RWPE1 (cell line): Measurements from ENCODE around the gene GSAP.

Experiments used
- CTCF ChIA-PET: fragments of 350-600 bp; sonication (Branson Sonifier 250); formaldehyde crosslinking; extraction: SDS; loops from one replicate; lab custom pipeline; 2021; lab: Yijun Ruan, JAX
- POLR2A ChIA-PET: fragments of 400-600 bp; formaldehyde crosslinking; extraction: SDS; loops from one replicate; lab custom pipeline; 2020; ENCODE audit warnings: antibody characterized with exemption; ENCODE audit not compliant: low non-redundant PET; lab: Yijun Ruan, JAX
- DNase-seq: peaks from one replicate; pipeline ENCODE4 v3.0.0; 2012; ENCODE audit warnings: low spot score
- H3K27ac ChIP-seq: fragments of 450-650 bp; 2 replicates; pipeline ENCODE4 v1.5.1; 2017
- CTCF ChIP-seq: fragments of 450-650 bp; conservative IDR thresholded peaks from 2 replicates; pipeline ENCODE4 v1.5.1; 2017; ENCODE audit warnings: low read depth, mild to moderate bottlenecking

Gene GSAP

GRCh38 chr7:77407906-77408305, 8.2 kb downstream of the GSAP start:
- H3K27ac ChIP-seq, result no peak overlapping the region
- no peak for DNase-seq
- TF ChIP-seq CTCF, result no peak
- ChIA-PET CTCF (no interaction called here), POLR2A (no interaction called here)

GRCh38 chr7:77406421-77406820, 9.7 kb downstream of the GSAP start:
- no peak for TF ChIP-seq CTCF
- H3K27ac ChIP-seq, result no peak overlapping the region
- no peak for DNase-seq
- ChIA-PET CTCF (interaction anchor here (0.5 to 1.2 kb wide), 3 partner anchors 21 to 234 kb away, joined by 3 to 4 read pairs (median 3); no protein-coding TSS in a partner anchor), POLR2A (no interaction called here)

- DNase-seq, result no peak
- TF ChIP-seq CTCF, result no peak
- CTCF ChIA-PET, result interaction anchor here (1.0 kb wide), 1 partner anchor 21 kb away, joined by 3 read pairs; no protein-coding TSS in a partner anchor
- H3K27ac ChIP-seq, result no peak overlapping the region
- POLR2A ChIA-PET, result no interaction called here
Observed at GRCh38 chr7:77404641-77405040, 11.5 kb downstream of the GSAP start.

- TF ChIP-seq CTCF, result no peak
- ChIA-PET POLR2A (no interaction called here), CTCF (interaction anchor here (1.0 kb wide), 1 partner anchor 22 kb away, joined by 3 read pairs; no protein-coding TSS in a partner anchor)
- no peak for DNase-seq
- no peak overlapping the region for H3K27ac ChIP-seq
Observed at GRCh38 chr7:77403957-77404356, 12.2 kb downstream of the GSAP start.

- CTCF ChIA-PET, result no interaction called here
- TF ChIP-seq CTCF, result no peak
- no peak overlapping the region for H3K27ac ChIP-seq
- no peak for DNase-seq
- POLR2A ChIA-PET, result no interaction called here
Observed at GRCh38 chr7:77402818-77403217, 13.3 kb downstream of the GSAP start.

- no peak overlapping the region for H3K27ac ChIP-seq
- POLR2A ChIA-PET, result no interaction called here
- TF ChIP-seq CTCF, result no peak
- DNase-seq, result no peak
- CTCF ChIA-PET, result no interaction called here
Observed at GRCh38 chr7:77401002-77401401, 15.1 kb downstream of the GSAP start.
